ENCODE results near the gene ZBTB33.

The ZBTB33 gene

DNA sequence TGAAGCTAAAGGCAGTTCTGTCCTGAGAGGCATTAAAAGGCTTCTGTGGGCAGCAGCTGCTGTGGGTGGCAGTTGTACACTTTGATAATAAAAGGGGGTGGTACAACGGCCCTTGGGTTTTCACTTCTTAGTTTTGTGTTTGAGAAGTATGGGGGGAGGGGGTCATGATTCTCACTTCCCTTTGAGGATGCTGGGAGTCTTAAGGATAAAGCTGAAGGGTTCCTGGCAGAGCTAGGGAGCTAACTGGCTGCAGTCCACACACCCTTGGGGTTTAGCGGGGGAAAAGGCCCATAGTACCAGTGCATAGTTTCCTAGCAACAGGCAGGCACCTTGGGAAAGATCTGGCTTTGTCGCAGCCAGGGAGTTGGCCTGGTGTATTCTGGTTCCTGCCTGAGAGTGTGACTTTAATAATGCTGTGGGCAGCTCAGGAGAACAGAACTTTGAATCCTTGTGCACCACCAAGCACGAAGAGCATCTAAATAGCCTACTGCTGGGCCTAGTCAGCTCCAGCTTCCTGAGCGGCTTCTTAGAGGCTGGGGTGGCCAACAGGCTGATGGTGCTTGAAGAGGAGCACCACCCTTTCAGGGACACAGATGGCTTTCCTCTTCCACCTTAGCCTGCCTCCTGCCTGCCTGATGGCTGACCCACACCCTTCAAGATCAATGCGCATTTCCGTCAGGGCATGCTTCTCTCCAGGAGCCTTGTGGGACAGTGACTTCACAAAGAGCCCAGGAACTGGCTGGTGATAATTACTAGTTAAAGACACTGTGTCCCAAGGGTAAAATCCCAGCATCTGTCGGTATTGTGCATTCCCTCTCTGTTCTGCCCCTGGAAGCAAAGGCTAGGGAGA lies 12.5 kb downstream of the ZBTB33 start:
- TF ChIP-seq, protein P1, sequence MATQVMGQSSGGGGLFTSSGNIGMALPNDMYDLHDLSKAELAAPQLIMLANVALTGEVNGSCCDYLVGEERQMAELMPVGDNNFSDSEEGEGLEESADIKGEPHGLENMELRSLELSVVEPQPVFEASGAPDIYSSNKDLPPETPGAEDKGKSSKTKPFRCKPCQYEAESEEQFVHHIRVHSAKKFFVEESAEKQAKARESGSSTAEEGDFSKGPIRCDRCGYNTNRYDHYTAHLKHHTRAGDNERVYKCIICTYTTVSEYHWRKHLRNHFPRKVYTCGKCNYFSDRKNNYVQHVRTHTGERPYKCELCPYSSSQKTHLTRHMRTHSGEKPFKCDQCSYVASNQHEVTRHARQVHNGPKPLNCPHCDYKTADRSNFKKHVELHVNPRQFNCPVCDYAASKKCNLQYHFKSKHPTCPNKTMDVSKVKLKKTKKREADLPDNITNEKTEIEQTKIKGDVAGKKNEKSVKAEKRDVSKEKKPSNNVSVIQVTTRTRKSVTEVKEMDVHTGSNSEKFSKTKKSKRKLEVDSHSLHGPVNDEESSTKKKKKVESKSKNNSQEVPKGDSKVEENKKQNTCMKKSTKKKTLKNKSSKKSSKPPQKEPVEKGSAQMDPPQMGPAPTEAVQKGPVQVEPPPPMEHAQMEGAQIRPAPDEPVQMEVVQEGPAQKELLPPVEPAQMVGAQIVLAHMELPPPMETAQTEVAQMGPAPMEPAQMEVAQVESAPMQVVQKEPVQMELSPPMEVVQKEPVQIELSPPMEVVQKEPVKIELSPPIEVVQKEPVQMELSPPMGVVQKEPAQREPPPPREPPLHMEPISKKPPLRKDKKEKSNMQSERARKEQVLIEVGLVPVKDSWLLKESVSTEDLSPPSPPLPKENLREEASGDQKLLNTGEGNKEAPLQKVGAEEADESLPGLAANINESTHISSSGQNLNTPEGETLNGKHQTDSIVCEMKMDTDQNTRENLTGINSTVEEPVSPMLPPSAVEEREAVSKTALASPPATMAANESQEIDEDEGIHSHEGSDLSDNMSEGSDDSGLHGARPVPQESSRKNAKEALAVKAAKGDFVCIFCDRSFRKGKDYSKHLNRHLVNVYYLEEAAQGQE (IDR thresholded peaks at IDR 0.05; ENCODE audit: insufficient read depth in 1 of 2, low read depth in 2 of 2, low read length in 2 of 2): no peak
- TF ChIP-seq FOXP2 (optimal IDR thresholded peaks at IDR 0.05; ENCODE audit: borderline replicate concordance, extremely low read depth, extremely low read length, insufficient read depth) (no peak), TAF1 (IDR thresholded peaks at IDR 0.05; ENCODE audit: borderline replicate concordance, insufficient read depth, low read length) (no peak), POLR2AphosphoS5 (IDR thresholded peaks at IDR 0.05; ENCODE audit: low read depth, low read length) (no peak), SIN3A (IDR thresholded peaks at IDR 0.05; ENCODE audit: borderline replicate concordance, insufficient read depth, low read length) (no peak)

DNA sequence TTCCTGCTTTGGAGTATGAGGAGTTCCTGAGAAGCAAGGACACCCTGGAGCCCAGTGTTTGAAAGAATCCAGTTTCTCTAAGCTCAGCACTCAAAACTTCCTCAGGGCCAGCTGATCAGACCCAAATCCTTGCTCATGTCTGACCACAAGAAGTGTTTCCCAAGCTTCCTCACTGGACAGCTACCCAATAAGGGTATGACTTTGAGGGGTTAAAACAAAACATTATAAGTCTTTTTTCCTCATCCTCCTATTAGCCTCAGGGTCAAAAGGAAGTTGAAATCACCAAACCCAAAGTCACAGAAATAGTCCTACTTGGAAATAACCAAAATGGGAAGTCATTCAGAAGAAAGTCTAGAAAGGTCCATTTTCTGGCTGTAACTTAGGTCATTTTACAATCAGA lies 13.7 kb downstream of the ZBTB33 start:
- TF ChIP-seq SIN3A (IDR thresholded peaks at IDR 0.05; ENCODE audit: borderline replicate concordance, insufficient read depth, low read length): no peak

DNA sequence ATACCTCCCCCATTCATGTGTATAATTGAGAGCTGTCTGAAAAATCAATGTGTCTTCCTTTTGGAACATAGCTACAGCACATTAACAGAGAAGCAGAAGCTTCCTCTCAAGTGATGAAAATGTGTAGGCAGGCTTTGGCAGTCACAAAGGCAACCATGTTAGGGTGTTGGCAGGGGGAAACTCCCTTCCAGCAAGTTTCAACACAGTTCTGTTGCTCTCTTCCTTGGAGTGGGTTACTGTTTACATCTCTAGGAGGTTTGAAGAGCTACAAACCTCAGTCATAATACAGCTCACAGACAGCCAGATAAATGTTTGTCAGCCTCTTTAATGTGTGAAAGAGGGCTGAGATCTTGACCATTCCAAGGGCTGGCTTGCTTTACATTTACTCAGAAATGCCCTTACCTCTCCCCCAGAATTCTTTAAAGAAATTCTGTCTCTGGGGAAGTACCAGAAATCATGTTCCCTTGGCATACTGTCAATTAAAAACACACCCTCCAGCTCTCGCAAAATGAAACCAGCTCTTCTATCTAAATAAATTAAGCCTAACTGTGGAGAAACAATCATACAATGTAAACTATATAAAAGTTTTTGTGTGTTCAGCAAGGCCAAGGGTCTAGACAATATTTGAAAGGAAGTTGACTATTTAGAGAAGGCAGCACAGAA lies 18.9 kb downstream of the ZBTB33 start:
- TF ChIP-seq SIN3A (IDR thresholded peaks at IDR 0.05; ENCODE audit: borderline replicate concordance, insufficient read depth, low read length) (no peak), POLR2AphosphoS5 (IDR thresholded peaks at IDR 0.05; ENCODE audit: low read depth, low read length) (no peak), TAF1 (IDR thresholded peaks at IDR 0.05; ENCODE audit: borderline replicate concordance, insufficient read depth, low read length) (no peak), FOXP2 (optimal IDR thresholded peaks at IDR 0.05; ENCODE audit: borderline replicate concordance, extremely low read depth, extremely low read length, insufficient read depth) (no peak)
- TF ChIP-seq, protein P1 (IDR thresholded peaks at IDR 0.05; ENCODE audit: insufficient read depth in 1 of 2, low read depth in 2 of 2, low read length in 2 of 2): no peak

DNA sequence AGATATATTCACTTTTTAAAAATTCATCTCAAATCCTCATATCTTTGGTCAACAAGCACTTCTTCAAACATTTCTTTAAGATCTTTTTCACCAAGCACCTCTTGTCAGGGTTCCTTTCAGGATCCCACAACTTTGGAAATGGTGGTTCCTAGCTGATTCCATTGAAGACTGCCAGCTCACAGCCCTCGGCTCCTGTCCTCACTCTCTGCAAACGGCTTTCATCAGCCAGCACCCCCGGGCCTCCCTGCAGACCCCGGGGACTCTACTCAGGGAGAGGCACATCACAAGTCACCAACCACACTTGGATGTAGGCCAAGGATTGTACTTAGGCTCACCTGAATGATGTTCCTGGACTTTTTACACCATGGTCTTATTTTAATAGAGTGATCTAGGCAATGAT lies 20.0 kb downstream of the ZBTB33 start:
- TF ChIP-seq POLR2AphosphoS5 (IDR thresholded peaks at IDR 0.05; ENCODE audit: low read depth, low read length): no peak
- no peak for TF ChIP-seq SIN3A (IDR thresholded peaks at IDR 0.05; ENCODE audit: borderline replicate concordance, insufficient read depth, low read length)
- TF ChIP-seq TAF1 (IDR thresholded peaks at IDR 0.05; ENCODE audit: borderline replicate concordance, insufficient read depth, low read length): no peak
- TF ChIP-seq FOXP2 (optimal IDR thresholded peaks at IDR 0.05; ENCODE audit: borderline replicate concordance, extremely low read depth, extremely low read length, insufficient read depth): no peak
- TF ChIP-seq, protein P1 (IDR thresholded peaks at IDR 0.05; ENCODE audit: insufficient read depth in 1 of 2, low read depth in 2 of 2, low read length in 2 of 2): no peak

DNA sequence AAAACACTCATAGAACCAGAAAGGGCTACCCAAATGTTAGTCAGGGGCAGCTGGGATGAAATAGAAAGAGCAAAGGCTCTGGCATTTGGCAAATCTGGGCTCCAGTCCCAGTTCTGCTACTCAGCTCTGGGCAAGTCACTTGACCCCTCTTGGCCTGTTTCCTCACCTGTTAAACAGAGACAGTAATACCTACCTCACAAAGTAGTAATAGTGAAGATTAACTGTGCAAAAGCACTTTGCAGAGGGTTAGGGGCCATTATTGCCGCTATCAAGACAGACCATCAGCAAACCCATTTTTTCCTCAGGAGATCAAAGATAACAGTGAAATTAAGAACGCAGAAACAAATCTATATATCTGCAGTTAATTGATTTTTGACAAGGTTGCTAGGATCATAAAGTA lies 20.6 kb downstream of the ZBTB33 start:
- TF ChIP-seq TAF1 (IDR thresholded peaks at IDR 0.05; ENCODE audit: borderline replicate concordance, insufficient read depth, low read length) (no peak), FOXP2 (optimal IDR thresholded peaks at IDR 0.05; ENCODE audit: borderline replicate concordance, extremely low read depth, extremely low read length, insufficient read depth) (no peak), POLR2AphosphoS5 (IDR thresholded peaks at IDR 0.05; ENCODE audit: low read depth, low read length) (no peak), SIN3A (IDR thresholded peaks at IDR 0.05; ENCODE audit: borderline replicate concordance, insufficient read depth, low read length) (no peak)
- TF ChIP-seq, protein P1 (IDR thresholded peaks at IDR 0.05; ENCODE audit: insufficient read depth in 1 of 2, low read depth in 2 of 2, low read length in 2 of 2): no peak
